HepG2 (cell line): ENCODE results near the gene NYNRIN. TPM values are rescaled to one million over a fixed set of nuclear protein-coding genes. Genes with fewer than 3 reads are reported as not detected.

Experiments used
- DMAP1 ChIP-seq: IDR thresholded peaks from 2 replicates; pipeline ENCODE4 v1.6.1; 2016
- DR1 ChIP-seq: sonication (generic); formaldehyde crosslinking; IDR thresholded peaks from 2 replicates; pipeline ENCODE4 v1.8.0; 2021; ENCODE audit warnings: mild to moderate bottlenecking, missing genetic modification reagents, inconsistent platforms
- FOXJ3 ChIP-seq: sonication (generic); formaldehyde crosslinking; IDR thresholded peaks from 2 replicates; pipeline ENCODE4 v1.4.0; 2020; ENCODE audit warnings: missing genetic modification reagents, mild to moderate bottlenecking, borderline replicate concordance
- MAFK ChIP-seq, 2 experiments: IDR thresholded peaks in 1 of 2; conservative IDR thresholded peaks in 1 of 2; 2 replicates each; pipeline ENCODE4 v1.6.1; 2011; ENCODE audit warnings: improper control_type of control experiment in 2 of 2, low read length in 2 of 2
- MTERF4 ChIP-seq: sonication (generic); formaldehyde crosslinking; IDR thresholded peaks from 2 replicates; pipeline ENCODE4 v1.8.0; 2023; ENCODE audit warnings: mild to moderate bottlenecking, missing genetic modification reagents
- NFE2L2 ChIP-seq: fragments of 150-350 bp; IDR thresholded peaks from 2 replicates; pipeline ENCODE4 v1.6.1; 2014; ENCODE audit warnings: low read length
- PHF20 ChIP-seq: sonication (generic); formaldehyde crosslinking; IDR thresholded peaks from 2 replicates; pipeline ENCODE4 v1.5.0; 2020; ENCODE audit warnings: mild to moderate bottlenecking, missing genetic modification reagents
- RORA ChIP-seq: sonication (generic); formaldehyde crosslinking; IDR thresholded peaks from 2 replicates; pipeline ENCODE4 v1.5.0; 2020; ENCODE audit warnings: mild to moderate bottlenecking, missing genetic modification reagents, moderate library complexity
- SRSF4 ChIP-seq: fragments of 200-400 bp; formaldehyde crosslinking; IDR thresholded peaks from one replicate; pipeline ENCODE4 v1.6.1; 2018; ENCODE audit warnings: mild to moderate bottlenecking, low read depth, low read length, moderate library complexity; ENCODE audit not compliant: poor library complexity, severe bottlenecking
- SRSF9 ChIP-seq: fragments of 200-400 bp; formaldehyde crosslinking; IDR thresholded peaks from 2 replicates; pipeline ENCODE4 v1.6.1; 2018; ENCODE audit warnings: borderline replicate concordance, mild to moderate bottlenecking, low read depth, low read length; ENCODE audit not compliant: insufficient read depth, poor library complexity, severe bottlenecking
- SSRP1 ChIP-seq: IDR thresholded peaks from 2 replicates; pipeline ENCODE4 v1.6.1; 2016; ENCODE audit warnings: control low read depth
- STAT6 ChIP-seq: sonication (generic); formaldehyde crosslinking; IDR thresholded peaks from 2 replicates; pipeline ENCODE4 v1.4.0; 2020; ENCODE audit warnings: missing genetic modification reagents, mild to moderate bottlenecking, borderline replicate concordance
- YEATS2 ChIP-seq: sonication (generic); formaldehyde crosslinking; IDR thresholded peaks from 2 replicates; pipeline ENCODE4 v1.4.0; 2020; ENCODE audit warnings: missing genetic modification reagents, borderline replicate concordance
- ZBTB43 ChIP-seq: sonication (generic); formaldehyde crosslinking; conservative IDR thresholded peaks from 2 replicates; pipeline ENCODE4 v1.4.0; 2020; ENCODE audit warnings: missing genetic modification reagents
- ZC3H13 ChIP-seq: sonication (generic); formaldehyde crosslinking; IDR thresholded peaks from 2 replicates; pipeline ENCODE4 v1.8.1; 2023; ENCODE audit warnings: mild to moderate bottlenecking, missing genetic modification reagents, moderate library complexity
- ZFY ChIP-seq: sonication (generic); formaldehyde crosslinking; IDR thresholded peaks from 2 replicates; pipeline ENCODE4 v1.4.0; 2020; ENCODE audit warnings: missing genetic modification reagents
- ZFYVE20 ChIP-seq: sonication (generic); formaldehyde crosslinking; IDR thresholded peaks from 2 replicates; pipeline ENCODE4 v1.8.0; 2023; ENCODE audit warnings: low read depth, mild to moderate bottlenecking, moderate library complexity, missing genetic modification reagents, borderline replicate concordance
- ZNF12 ChIP-seq: sonication (generic); formaldehyde crosslinking; IDR thresholded peaks from 2 replicates; pipeline ENCODE4 v1.5.0; 2020; ENCODE audit warnings: missing genetic modification reagents
- ZNF124 ChIP-seq: sonication (generic); formaldehyde crosslinking; IDR thresholded peaks from 2 replicates; pipeline ENCODE4 v1.4.0; 2020; ENCODE audit warnings: missing genetic modification reagents
- ZNF3 ChIP-seq: IDR thresholded peaks from 2 replicates; pipeline ENCODE4 v1.7.0; 2017; ENCODE audit warnings: inconsistent platforms
- ZNF335 ChIP-seq: sonication (generic); formaldehyde crosslinking; IDR thresholded peaks from 2 replicates; pipeline ENCODE4 v1.4.0; 2020; ENCODE audit warnings: missing genetic modification reagents
- ZNF431 ChIP-seq: sonication (generic); formaldehyde crosslinking; IDR thresholded peaks from 2 replicates; pipeline ENCODE4 v1.9.0; 2022; ENCODE audit warnings: missing genetic modification reagents, low read depth, mild to moderate bottlenecking, borderline replicate concordance
- ZNF468 ChIP-seq: sonication (generic); formaldehyde crosslinking; IDR thresholded peaks from 2 replicates; pipeline ENCODE4 v1.8.0; 2022; ENCODE audit warnings: mild to moderate bottlenecking, moderate library complexity, missing genetic modification reagents
- ZNF558 ChIP-seq: sonication (generic); formaldehyde crosslinking; IDR thresholded peaks from 2 replicates; pipeline ENCODE4 v1.9.0; 2022; ENCODE audit warnings: mild to moderate bottlenecking, missing genetic modification reagents, borderline replicate concordance
- ZNF567 ChIP-seq: sonication (generic); formaldehyde crosslinking; IDR thresholded peaks from 2 replicates; pipeline ENCODE4 v1.8.1; 2023; ENCODE audit warnings: mild to moderate bottlenecking, missing genetic modification reagents, borderline replicate concordance
- ZNF598 ChIP-seq: sonication (generic); formaldehyde crosslinking; IDR thresholded peaks from 2 replicates; pipeline ENCODE4 v1.5.1; 2020; ENCODE audit warnings: mild to moderate bottlenecking, missing genetic modification reagents, borderline replicate concordance
- ZNF619 ChIP-seq: sonication (generic); formaldehyde crosslinking; IDR thresholded peaks from 2 replicates; pipeline ENCODE4 v1.4.0; 2020; ENCODE audit warnings: mild to moderate bottlenecking, missing genetic modification reagents
- ZNF878 ChIP-seq: sonication (generic); formaldehyde crosslinking; IDR thresholded peaks from 2 replicates; pipeline ENCODE4 v1.8.1; 2023; ENCODE audit warnings: mild to moderate bottlenecking, missing genetic modification reagents, moderate library complexity
- polyA plus RNA-seq, 8 experiments: library from polyadenylated mRNA; depleted of rRNA in 3 of 8; stranded (reverse) in 7 of 8; unstranded in 1 of 8; fragments of >200 nt; fragmentation: Illumina TruSeq in 4 of 8; extraction: Trizol in 4 of 8; gene quantifications; 2 replicates each; pipeline versions ENCODE4 v1.2.1 to v1.2.3, GENCODE V29; 2011 to 2016; ENCODE audit warnings: low read depth in 4 of 8, missing spikeins in 1 of 8, mixed read lengths in 1 of 8; ENCODE audit not compliant: insufficient read depth in 1 of 8
- total RNA-seq, 5 experiments: library from RNA; depleted of rRNA; stranded (reverse); fragments of >200 nt; fragmentation: Illumina TruSeq; extraction: Trizol; gene quantifications; 2 replicates each; pipeline ENCODE4 v1.2.3, GENCODE V29; 2016; ENCODE audit warnings: low read depth in 1 of 5

Gene NYNRIN
- total and polyA plus RNA-seq, 2 of the 13 experiments (the other 11 are each of a cell fraction or from before 2014, with no cell fraction given), result 0.63 to 1.1 TPM

GRCh38 chr14:24436355-24437019 lies 37.7 kb downstream of the NYNRIN start (continued):
- TF ChIP-seq ZBTB43 (CRISPR knock-in tag), result 0 out of 2 replicates have a peak, but pooled peaks have one; percentile 41
- no peak; the same call in 1 of the 2 replicates for TF ChIP-seq ZNF3 (CRISPR knock-in tag)
- no peak for TF ChIP-seq MTERF4 (CRISPR knock-in tag)
- TF ChIP-seq ZNF124 (CRISPR knock-in tag), result no peak
- TF ChIP-seq ZNF878 (CRISPR knock-in tag), result no peak
- TF ChIP-seq ZNF468 (CRISPR knock-in tag), result no peak
- TF ChIP-seq ZFYVE20 (CRISPR knock-in tag), result no peak
- no peak for TF ChIP-seq DR1 (CRISPR knock-in tag)
- no peak for TF ChIP-seq NFE2L2
- no peak for TF ChIP-seq ZNF335 (CRISPR knock-in tag)
- TF ChIP-seq SSRP1 (CRISPR knock-in tag), result no peak
- TF ChIP-seq RORA, result no peak
- TF ChIP-seq MAFK (conservative IDR thresholded peaks at IDR 0.05 in 1 of 2, IDR thresholded peaks at IDR 0.05 in 1 of 2; ENCODE audit: low read length in 2 of 2), result peak; percentile 57 to 68
- no peak for TF ChIP-seq SRSF9
- TF ChIP-seq ZNF567 (CRISPR knock-in tag), result no peak
- TF ChIP-seq SRSF4, result no peak
- no peak for TF ChIP-seq ZC3H13 (CRISPR knock-in tag)
- TF ChIP-seq YEATS2 (CRISPR knock-in tag), result no peak
- TF ChIP-seq DMAP1 (CRISPR knock-in tag), result no peak
- peak; percentile 54; the same call in 1 of the 2 replicates for TF ChIP-seq ZNF619 (CRISPR knock-in tag)
- TF ChIP-seq ZNF598, result no peak; the same call in 1 of the 2 replicates
- TF ChIP-seq ZNF431 (CRISPR knock-in tag), result no peak
- TF ChIP-seq STAT6 (CRISPR knock-in tag), result no peak
- TF ChIP-seq ZFY (CRISPR knock-in tag), result peak; percentile 40; the same call in 1 of the 2 replicates
- no peak for TF ChIP-seq FOXJ3 (CRISPR knock-in tag)
- no peak for TF ChIP-seq ZNF558 (CRISPR knock-in tag)
- TF ChIP-seq ZNF12 (CRISPR knock-in tag), result no peak
- no peak for TF ChIP-seq PHF20 (CRISPR knock-in tag)
